Measurements from ENCODE around the gene ABLIM3. TPM values are rescaled to one million over a fixed set of nuclear protein-coding genes. Genes with fewer than 3 reads are reported as not detected.

The ABLIM3 gene
- total RNA-seq, result 7.7 and 11.3 TPM in 2 replicates

GRCh38 chr5:149141224-149141956 lies at the start of gene ABLIM3:
Gene ABLIM3, plus strand, starts transcription at chr5:149141493. Its CDS starts 603 bp downstream, at chr5:149142096.

DNA sequence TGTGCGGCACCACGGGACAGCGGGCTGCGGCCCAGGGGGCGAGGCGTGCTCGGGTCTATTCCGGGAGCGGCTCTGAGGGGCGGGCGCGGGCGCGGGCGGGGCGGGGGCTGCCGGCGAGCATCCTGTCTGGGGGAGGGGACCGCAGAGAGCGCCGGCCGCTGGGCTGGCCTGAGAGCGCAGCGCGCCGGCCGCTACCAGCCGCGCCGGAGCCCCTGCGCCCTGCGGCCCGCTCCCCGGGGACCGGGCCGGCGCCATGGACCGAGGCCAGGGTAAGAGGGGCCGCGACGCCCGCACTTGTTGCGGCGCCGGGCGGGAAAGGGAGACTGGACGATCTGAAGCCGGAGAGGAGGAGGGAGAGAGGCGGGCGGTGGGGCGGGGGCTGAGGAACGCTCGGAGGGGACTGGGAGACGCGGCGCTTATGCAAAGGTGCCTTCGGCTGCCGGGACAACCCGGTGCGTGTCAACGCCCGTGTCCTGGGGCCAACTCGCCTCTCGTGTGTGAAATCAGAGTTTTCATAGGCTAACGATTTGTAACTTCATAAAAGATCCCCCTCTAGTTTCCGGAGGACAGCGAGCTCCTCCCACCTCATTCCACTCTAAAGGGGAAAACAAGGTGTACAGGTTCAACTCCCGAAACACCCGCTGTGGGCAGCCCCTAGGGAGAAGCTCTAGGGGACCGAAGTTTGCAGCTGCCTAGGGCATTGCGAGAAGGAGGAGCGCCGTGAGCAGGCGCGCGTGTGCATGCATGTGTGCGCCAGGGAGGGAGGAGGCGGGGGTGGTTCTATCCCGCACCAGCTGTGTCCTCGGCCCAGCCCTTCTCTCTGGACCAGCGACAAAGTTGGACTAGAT lies 130.6 kb downstream of the ABLIM3 start, which contains the start of gene AFAP1L1:
Gene AFAP1L1, plus strand, starts transcription at position 144 of the 848 bp plus-strand sequence. Its CDS starts 110 bp downstream, at position 254.

Other genes with a start within 250 kb of the ABLIM3 start
- 5.1 and 6.0 TPM in 2 replicates for gene SH3TC2, start 78.4 kb upstream of the ABLIM3 start, total RNA-seq
- gene AFAP1L1, start 130.4 kb downstream of the ABLIM3 start, total RNA-seq, result 17.2 and 46.1 TPM in 2 replicates
- gene GRPEL2, start 204.0 kb downstream of the ABLIM3 start, total RNA-seq, result 51.9 and 85.4 TPM in 2 replicates
- gene PCYOX1L, start 216.6 kb downstream of the ABLIM3 start, total RNA-seq, result 10.3 and 12.3 TPM in 2 replicates
- not detected in 2 replicates for gene IL17B, start 237.8 kb downstream of the ABLIM3 start, total RNA-seq

Data from nasal cavity respiratory epithelium epithelial cell of viscerocranial mucosa (primary cell).